Prostate gland (tissue), 2 donors: ENCODE data around the gene SCOC.

Experiments
- POLR2A ChIP-seq: fragments of 450-650 bp; IDR thresholded peaks from one replicate; pipeline ENCODE4 v1.6.1; 2016; ENCODE audit warnings: antibody characterized with exemption, mild to moderate bottlenecking
- TF ChIP-seq, protein P1 (sequence below), 4 experiments: fragments of 200-600 bp in 2 of 4; fragments of 450-650 bp in 2 of 4; sonication (generic) in 2 of 4; IDR thresholded peaks; 1 replicate in 3 of 4; 2 replicates in 1 of 4; pipeline ENCODE4 v1.5.1; 2016 to 2019; ENCODE audit warnings: antibody characterized with exemption in 4 of 4, mild to moderate bottlenecking in 2 of 4, moderate library complexity in 2 of 4

GRCh38 chr4:140406292-140406691 is 32.8 kb downstream of the SCOC start:
- TF ChIP-seq, protein P1, sequence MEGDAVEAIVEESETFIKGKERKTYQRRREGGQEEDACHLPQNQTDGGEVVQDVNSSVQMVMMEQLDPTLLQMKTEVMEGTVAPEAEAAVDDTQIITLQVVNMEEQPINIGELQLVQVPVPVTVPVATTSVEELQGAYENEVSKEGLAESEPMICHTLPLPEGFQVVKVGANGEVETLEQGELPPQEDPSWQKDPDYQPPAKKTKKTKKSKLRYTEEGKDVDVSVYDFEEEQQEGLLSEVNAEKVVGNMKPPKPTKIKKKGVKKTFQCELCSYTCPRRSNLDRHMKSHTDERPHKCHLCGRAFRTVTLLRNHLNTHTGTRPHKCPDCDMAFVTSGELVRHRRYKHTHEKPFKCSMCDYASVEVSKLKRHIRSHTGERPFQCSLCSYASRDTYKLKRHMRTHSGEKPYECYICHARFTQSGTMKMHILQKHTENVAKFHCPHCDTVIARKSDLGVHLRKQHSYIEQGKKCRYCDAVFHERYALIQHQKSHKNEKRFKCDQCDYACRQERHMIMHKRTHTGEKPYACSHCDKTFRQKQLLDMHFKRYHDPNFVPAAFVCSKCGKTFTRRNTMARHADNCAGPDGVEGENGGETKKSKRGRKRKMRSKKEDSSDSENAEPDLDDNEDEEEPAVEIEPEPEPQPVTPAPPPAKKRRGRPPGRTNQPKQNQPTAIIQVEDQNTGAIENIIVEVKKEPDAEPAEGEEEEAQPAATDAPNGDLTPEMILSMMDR (IDR thresholded peaks at IDR 0.05) = no peak
- TF ChIP-seq POLR2A = no peak
